ENCODE measurements around the gene SNRPB.
"Not testable (repeated sequence)": the region's sequence is repeated elsewhere in the genome, so short reads cannot be mapped to it uniquely, and the experiment has no call there.

The SNRPB gene

DNA sequence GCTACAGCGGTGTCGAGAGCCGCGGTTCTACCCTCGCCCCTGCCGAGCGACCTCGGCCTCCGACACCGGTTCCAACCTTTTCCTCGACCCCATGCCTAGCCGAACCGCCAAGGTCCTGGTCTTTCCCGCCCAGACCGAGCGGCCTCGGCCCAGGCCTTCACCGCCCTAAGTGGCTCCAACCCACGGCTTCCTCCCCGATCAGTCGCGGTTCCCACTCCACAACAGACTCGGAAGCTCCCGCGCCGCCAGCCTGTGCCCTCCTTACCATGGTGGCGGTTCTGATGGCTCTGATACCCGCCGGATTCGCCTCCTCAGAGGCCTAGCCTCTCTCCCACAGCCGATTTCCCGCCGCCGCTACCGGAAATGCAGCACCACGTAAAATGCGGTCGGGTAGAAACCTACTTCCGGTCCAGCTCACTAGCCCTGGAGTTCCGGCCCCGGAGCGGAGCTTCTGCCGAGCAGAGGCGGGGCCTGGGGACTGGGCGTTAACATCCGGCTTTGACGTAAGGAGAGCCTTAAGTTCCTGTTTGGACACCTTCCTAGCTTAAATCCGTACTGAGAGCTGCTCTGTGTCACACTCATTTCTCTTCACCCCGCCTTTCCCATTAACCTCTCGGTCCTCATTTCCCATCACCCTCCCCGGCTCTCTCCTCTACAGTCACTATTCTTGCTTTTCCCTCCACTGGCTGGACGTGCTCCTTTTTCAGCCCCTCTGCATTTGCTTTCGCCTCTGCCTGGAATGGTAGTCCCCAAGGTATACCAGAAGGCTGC is at the start of gene SNRPB:
TSS of gene SNRPB (minus strand) at position 367 of the 771 bp plus-strand sequence. CDS start at position 268, 99 bp downstream.
- H3K9me3 Mint-ChIP-seq = no peaks in the 10 kb centered on the region
- ATAC-seq = peak; percentile 96
- peak within 1 kb of the TSS; percentile 98 for H3K4me3 Mint-ChIP-seq
- DNase-seq = peak; percentile 95
- peaks cover 49% of the 10 kb centered on the region for H3K36me3 Mint-ChIP-seq (ENCODE audit: low read depth)
- H3K27me3 Mint-ChIP-seq = no peaks in the 10 kb centered on the region
- H3K4me1 Mint-ChIP-seq = peaks cover 62% of the 10 kb centered on the region
- H3K27ac Mint-ChIP-seq = peak within 1 kb of the TSS; percentile 100

GRCh38 chr20:2519115-2519809 is 48.7 kb upstream of the SNRPB start:
- Mint-ChIP-seq H3K27ac (no peak overlapping the region), H3K36me3 (ENCODE audit: low read depth) (no peaks in the 10 kb centered on the region), H3K4me3 (no peak overlapping the region), H3K9me3 (no peaks in the 10 kb centered on the region), H3K27me3 (peaks cover under 1% of the 10 kb centered on the region), H3K4me1 (peaks cover 9% of the 10 kb centered on the region)
- peak; percentile 52 for ATAC-seq
- no peak for DNase-seq

- H3K27ac Mint-ChIP-seq = no peak overlapping the region
- no peaks in the 10 kb centered on the region for H3K36me3 Mint-ChIP-seq (ENCODE audit: low read depth)
- peaks cover 5% of the 10 kb centered on the region for H3K4me1 Mint-ChIP-seq
Measured at GRCh38 chr20:2518558-2518957, 48.0 kb upstream of the SNRPB start.

DNA sequence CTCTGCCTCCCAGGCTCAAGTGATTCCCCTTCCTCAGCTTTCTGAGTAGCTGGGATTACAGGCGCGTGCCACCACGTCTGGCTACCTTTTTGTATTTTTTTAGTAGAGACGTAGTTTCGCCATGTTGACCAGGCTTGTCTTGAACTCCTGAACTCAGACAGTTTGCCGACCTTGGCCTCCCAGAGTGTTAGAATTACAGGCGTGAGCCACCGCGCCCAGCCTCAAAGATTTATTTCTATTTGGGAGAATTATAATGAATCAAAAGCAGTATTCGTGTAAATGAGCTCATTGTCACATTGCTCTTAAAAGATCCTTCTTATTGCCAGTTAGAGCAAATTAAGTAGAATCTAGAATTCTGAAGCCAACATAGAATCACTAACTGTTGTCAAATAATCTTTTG is 47.5 kb upstream of the SNRPB start:
- ATAC-seq (no peak), DNase-seq (no peak)
- Mint-ChIP-seq H3K4me1 (peaks cover 5% of the 10 kb centered on the region), H3K36me3 (ENCODE audit: low read depth) (no peaks in the 10 kb centered on the region), H3K9me3 (no peaks in the 10 kb centered on the region), H3K4me3 (no peak overlapping the region), H3K27ac (no peak overlapping the region), H3K27me3 (peaks cover 7% of the 10 kb centered on the region)

More at GRCh38 chr20:2518558-2518957, 48.0 kb upstream of the SNRPB start:
- no peaks in the 10 kb centered on the region for H3K9me3 Mint-ChIP-seq
- ATAC-seq (no peak), DNase-seq (no peak)
- no peak overlapping the region for H3K4me3 Mint-ChIP-seq
- H3K27me3 Mint-ChIP-seq = peaks cover 5% of the 10 kb centered on the region

DNA sequence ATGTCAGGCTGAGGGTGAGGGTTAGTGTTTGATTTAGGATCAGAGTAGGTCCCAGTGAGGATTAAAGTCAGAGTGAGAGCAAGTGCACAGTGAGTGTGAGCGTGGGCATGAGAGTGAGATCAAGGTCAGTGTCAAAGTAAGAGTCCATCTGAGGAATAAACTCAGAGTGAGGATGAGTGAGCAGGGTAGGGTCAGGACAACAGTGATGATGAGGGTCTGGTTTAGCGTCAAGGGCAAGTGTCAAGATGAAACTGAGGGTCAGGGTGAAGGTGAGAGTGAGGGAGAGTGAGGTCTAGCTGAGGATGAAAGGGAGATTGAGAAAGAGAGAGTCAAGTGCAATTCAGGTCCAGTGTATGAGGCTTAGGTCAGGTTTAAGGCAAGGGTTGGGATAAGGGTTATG is 45.8 kb upstream of the SNRPB start:
- H3K27ac Mint-ChIP-seq = no peak overlapping the region
- no peaks in the 10 kb centered on the region for H3K36me3 Mint-ChIP-seq (ENCODE audit: low read depth)
- H3K4me1 Mint-ChIP-seq = no peaks in the 10 kb centered on the region
- DNase-seq = no peak
- ATAC-seq = no peak
- no peaks in the 10 kb centered on the region for H3K9me3 Mint-ChIP-seq
- H3K4me3 Mint-ChIP-seq = no peak overlapping the region
- peaks cover 7% of the 10 kb centered on the region for H3K27me3 Mint-ChIP-seq

DNA sequence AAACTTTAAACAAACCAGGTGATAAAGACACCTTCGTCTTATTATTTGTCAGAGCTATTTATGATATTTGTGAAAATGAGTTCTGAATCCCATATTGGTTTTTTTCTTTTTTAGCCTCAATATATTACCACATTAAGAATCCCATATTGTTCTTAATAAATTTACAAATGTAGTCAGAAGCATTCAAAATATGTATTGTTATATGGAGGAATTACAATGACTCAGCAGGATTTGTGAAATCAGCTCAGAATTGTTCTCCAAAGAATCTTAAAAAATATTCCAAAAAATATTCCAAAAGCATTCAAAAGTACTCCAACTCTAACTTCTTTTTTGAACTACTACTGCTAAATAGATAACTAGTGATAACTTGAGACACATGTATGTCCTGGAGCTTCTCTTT is 44.6 kb upstream of the SNRPB start:
- Mint-ChIP-seq H3K36me3 (ENCODE audit: low read depth) (no peaks in the 10 kb centered on the region), H3K27me3 (peaks cover 9% of the 10 kb centered on the region), H3K9me3 (no peaks in the 10 kb centered on the region), H3K4me1 (no peaks in the 10 kb centered on the region), H3K4me3 (no peak overlapping the region), H3K27ac (no peak overlapping the region)
- DNase-seq (no peak), ATAC-seq (no peak)

- DNase-seq (no peak), ATAC-seq (no peak)
- no peaks in the 10 kb centered on the region for H3K9me3 Mint-ChIP-seq
- H3K27me3 Mint-ChIP-seq = peaks cover 9% of the 10 kb centered on the region
- no peak overlapping the region for H3K27ac Mint-ChIP-seq
- H3K4me1 Mint-ChIP-seq = peaks cover 23% of the 10 kb centered on the region
- H3K36me3 Mint-ChIP-seq (ENCODE audit: low read depth) = peaks cover 7% of the 10 kb centered on the region
- H3K4me3 Mint-ChIP-seq = peak overlapping the region; percentile 99
Measured at GRCh38 chr20:2509794-2510193, 39.2 kb upstream of the SNRPB start.

DNA sequence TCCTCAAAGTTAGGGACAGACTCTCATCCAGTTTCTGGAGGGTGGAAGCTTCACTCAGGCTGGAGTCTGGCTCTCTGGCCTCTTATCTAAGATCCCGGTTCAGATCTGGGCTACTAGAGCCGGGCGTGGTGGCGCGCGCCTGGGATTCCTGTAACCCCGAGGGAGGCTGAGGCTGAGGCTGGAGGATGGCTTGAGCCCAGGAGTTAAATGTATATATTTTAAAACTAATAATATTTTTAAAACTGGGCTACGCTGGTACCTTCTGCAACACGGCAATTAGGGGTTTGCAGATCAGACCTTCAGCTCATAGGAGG is 38.8 kb upstream of the SNRPB start:
- Mint-ChIP-seq H3K4me1 (peaks cover 23% of the 10 kb centered on the region), H3K27me3 (peaks cover 9% of the 10 kb centered on the region), H3K36me3 (ENCODE audit: low read depth) (peaks cover 7% of the 10 kb centered on the region), H3K4me3 (peak overlapping the region; percentile 99), H3K27ac (peak overlapping the region; percentile 98), H3K9me3 (no peaks in the 10 kb centered on the region)
- ATAC-seq (no peak), DNase-seq (no peak)

- Mint-ChIP-seq H3K27me3 (peaks cover 6% of the 10 kb centered on the region), H3K4me1 (peaks cover 23% of the 10 kb centered on the region), H3K27ac (peak within 1 kb of the TSS; percentile 98), H3K36me3 (ENCODE audit: low read depth) (peaks cover 10% of the 10 kb centered on the region), H3K9me3 (no peaks in the 10 kb centered on the region), H3K4me3 (peak within 1 kb of the TSS; percentile 99)
- ATAC-seq (peak; percentile 96), DNase-seq (peak; percentile 76)
Measured at GRCh38 chr20:2508631-2509467, 38.3 kb upstream of the SNRPB start, which contains the start of gene ZNF343. ZNF343 (minus strand) TSS chr20:2508915; CDS start chr20:2493895, 15,020 bp downstream.

- peak overlapping the region; percentile 99 for H3K4me3 Mint-ChIP-seq
- H3K36me3 Mint-ChIP-seq (ENCODE audit: low read depth) = peaks cover 10% of the 10 kb centered on the region
- peaks cover 23% of the 10 kb centered on the region for H3K4me1 Mint-ChIP-seq
- peaks cover 1% of the 10 kb centered on the region for H3K27me3 Mint-ChIP-seq
- H3K27ac Mint-ChIP-seq = peak overlapping the region; percentile 98
- ATAC-seq = no peak
- H3K9me3 Mint-ChIP-seq = no peaks in the 10 kb centered on the region
- DNase-seq = no peak
Measured at GRCh38 chr20:2507875-2508630, 37.5 kb upstream of the SNRPB start.

GRCh38 chr20:2507464-2507863 is 36.9 kb upstream of the SNRPB start:
- peaks cover 23% of the 10 kb centered on the region for H3K4me1 Mint-ChIP-seq
- peak overlapping the region; percentile 98 for H3K27ac Mint-ChIP-seq

DNA sequence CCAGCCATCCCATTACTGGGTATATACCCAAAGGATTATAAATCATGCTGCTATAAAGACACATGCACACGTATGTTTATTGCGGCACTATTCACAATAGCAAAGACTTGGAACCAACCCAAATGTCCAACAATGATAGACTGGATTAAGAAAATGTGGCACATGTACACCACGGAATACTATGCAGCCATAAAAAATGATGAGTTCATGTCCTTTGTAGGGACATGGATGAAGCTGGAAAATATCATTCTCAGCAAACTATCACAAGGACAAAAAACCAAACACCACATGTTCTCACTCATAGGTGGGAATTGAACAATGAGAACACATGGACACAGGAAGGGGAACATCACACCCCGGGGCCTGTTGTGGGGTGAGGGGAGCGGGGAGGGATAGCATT is 35.8 kb upstream of the SNRPB start:
- not testable (repeated sequence) for H3K9me3 Mint-ChIP-seq, ATAC-seq, H3K27ac Mint-ChIP-seq, H3K27me3 Mint-ChIP-seq, DNase-seq, H3K4me3 Mint-ChIP-seq
- H3K36me3 Mint-ChIP-seq (ENCODE audit: low read depth) = peaks cover 10% of the 10 kb centered on the region
- H3K4me1 Mint-ChIP-seq = peaks cover 25% of the 10 kb centered on the region

More at GRCh38 chr20:2507464-2507863, 36.9 kb upstream of the SNRPB start:
- DNase-seq = no peak
- Mint-ChIP-seq H3K36me3 (ENCODE audit: low read depth) (peaks cover 10% of the 10 kb centered on the region), H3K9me3 (no peaks in the 10 kb centered on the region), H3K4me3 (peak overlapping the region; percentile 99), H3K27me3 (peaks cover 1% of the 10 kb centered on the region)
- no peak for ATAC-seq

GRCh38 chr20:2504803-2505202 is 34.2 kb upstream of the SNRPB start:
- H3K27ac Mint-ChIP-seq, H3K9me3 Mint-ChIP-seq, H3K27me3 Mint-ChIP-seq, DNase-seq, ATAC-seq, H3K4me3 Mint-ChIP-seq: not testable (repeated sequence)
- H3K4me1 Mint-ChIP-seq = peaks cover 25% of the 10 kb centered on the region
- H3K36me3 Mint-ChIP-seq (ENCODE audit: low read depth) = peaks cover 14% of the 10 kb centered on the region
